Upper lobe of left lung (tissue), 4 donors: ENCODE measurements around the gene EPO.

Source experiments
- POLR2A ChIP-seq, 4 donors: fragments of 450-650 bp; IDR thresholded peaks; one replicate each; pipeline ENCODE4 v1.5.1; 2016 to 2017; ENCODE audit warnings: antibody characterized with exemption in 4 of 4, mild to moderate bottlenecking in 2 of 4
- POLR2AphosphoS5 ChIP-seq, 2 donors: sonication (generic); formaldehyde crosslinking; IDR thresholded peaks; one replicate each; pipeline ENCODE4 v1.5.1; 2017; ENCODE audit warnings: antibody characterized with exemption in 2 of 2

GRCh38 chr7:100682991-100683658, 37.1 kb upstream of the EPO start:
- TF ChIP-seq POLR2A (IDR thresholded peaks at IDR 0.05) (no peak), POLR2AphosphoS5 (IDR thresholded peaks at IDR 0.05) (no peak)
